ENCODE data around the gene TMEM115. TPM values are rescaled to one million over a fixed set of nuclear protein-coding genes. Genes with fewer than 3 reads are reported as not detected.

The TMEM115 gene
- total and polyA plus RNA-seq, 2 of the 4 experiments (the other 2 are of a cell fraction) = 35.3 to 47.3 TPM

DNA sequence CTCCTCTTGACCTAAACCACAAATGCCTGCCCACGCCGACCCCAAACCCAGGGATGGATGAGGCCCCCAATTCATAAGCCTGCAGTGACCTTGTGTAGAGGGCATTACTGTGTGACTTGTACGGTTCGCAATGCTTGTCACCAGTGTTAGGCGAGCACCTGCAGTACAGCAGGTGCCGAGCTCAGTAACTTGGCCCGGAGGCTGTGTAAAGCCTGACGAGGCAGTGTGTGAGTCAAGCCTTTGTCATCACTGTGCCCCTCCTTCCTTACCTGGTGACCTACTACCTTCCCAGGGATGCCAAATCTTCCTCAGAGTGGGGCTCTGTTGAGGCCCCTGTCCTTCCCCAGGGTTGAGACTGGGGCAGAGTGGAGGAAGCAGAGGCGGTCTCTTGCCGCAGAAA is 37.2 kb upstream of the TMEM115 start:
- H3K23ac ChIP-seq (ENCODE audit: low read depth, low read length) = no peak overlapping the region
- BruUV-seq (replicated peaks) = no TSS peak
- no peak overlapping the region for H3K27ac ChIP-seq (ENCODE audit: insufficient read depth, low read length)
- no peak overlapping the region for H3K4me3 ChIP-seq (ENCODE audit: insufficient read depth, low read depth, low read length)
- H2BK15ac ChIP-seq (ENCODE audit: low read depth, low read length) = no peak overlapping the region
- no peak overlapping the region for H4K5ac ChIP-seq (ENCODE audit: low read depth, low read length)
- in situ Hi-C loops (cut with MboI; ENCODE audit: low sequenced_read_pairs) (no loop called here), dilution Hi-C loops (cut with HindIII; ENCODE audit: low sequenced_read_pairs, unreplicated experiment) (no loop called here), intact Hi-C loops (cut with micrococcal nuclease) (no loop called here)
- 90% methylated on average over 5 of the region's 10 CpGs; no CpG with 5 or more reads in 1 of the 2 experiments for WGBS, 2 experiments (ENCODE audit: extremely low coverage in 2 of 2, insufficient read length in 1 of 2)
- H3K79me1 ChIP-seq (ENCODE audit: low read depth in 1 of 2, low read length in 2 of 2) = no peaks in the 10 kb centered on the region
- no peak overlapping the region for H4K91ac ChIP-seq (ENCODE audit: insufficient read depth, low read depth, low read length)
- DNase-seq (no peak), ATAC-seq (ENCODE audit: low read depth) (no peak)
- no peak overlapping the region for H2BK5ac ChIP-seq (ENCODE audit: low read depth, low read length, poor library complexity, severe bottlenecking)
- H3K18ac ChIP-seq (ENCODE audit: low read depth, low read length) = no peak overlapping the region
- ChIA-PET CTCF (no interaction called here), POLR2A (ENCODE audit: unreplicated experiment) (no interaction called here)
- no peak overlapping the region for H3K9ac ChIP-seq (ENCODE audit: low read depth, low read length)
- no peak overlapping the region for H2AFZ ChIP-seq (replicated peaks; ENCODE audit: low read length, poor library complexity)
- no peaks in the 10 kb centered on the region for H3K9me3 ChIP-seq (ENCODE audit: control insufficient read depth, insufficient read depth, low read length)
- no peak overlapping the region for H4K8ac ChIP-seq (ENCODE audit: low read depth in 2 of 2, low read length in 2 of 2)
- TF ChIP-seq CTCF (conservative IDR thresholded peaks at IDR 0.05; ENCODE audit: low read depth, low read length) (no peak), MXI1 (IDR thresholded peaks at IDR 0.05; ENCODE audit: borderline replicate concordance, low read depth, low read length) (no peak), NFE2L2 (IDR thresholded peaks at IDR 0.05; ENCODE audit: low read depth, low read length) (no peak), CHD1 (IDR thresholded peaks at IDR 0.05; ENCODE audit: low read depth, low read length) (no peak), SMC3 (IDR thresholded peaks at IDR 0.05; ENCODE audit: low read depth, low read length) (no peak), RCOR1 (IDR thresholded peaks at IDR 0.05; ENCODE audit: insufficient replicate concordance, low read length) (no peak), FOS (IDR thresholded peaks at IDR 0.05; ENCODE audit: low read depth, low read length) (no peak), BHLHE40 (IDR thresholded peaks at IDR 0.05; ENCODE audit: low read depth, low read length) (no peak), MAFK (IDR thresholded peaks at IDR 0.05; ENCODE audit: low read depth, low read length) (no peak), CEBPB (IDR thresholded peaks at IDR 0.05; ENCODE audit: low read depth, low read length) (no peak), RAD21 (IDR thresholded peaks at IDR 0.05; ENCODE audit: low read length) (no peak), USF2 (IDR thresholded peaks at IDR 0.05; ENCODE audit: low read depth, low read length) (no peak), MAZ (IDR thresholded peaks at IDR 0.05; ENCODE audit: borderline replicate concordance, low read depth, low read length) (no peak), POLR2A (IDR thresholded peaks at IDR 0.05; ENCODE audit: low read depth, low read length) (no peak), RFX5 (IDR thresholded peaks at IDR 0.05; ENCODE audit: low read depth, low read length) (no peak)
- TF ChIP-seq, protein P1, sequence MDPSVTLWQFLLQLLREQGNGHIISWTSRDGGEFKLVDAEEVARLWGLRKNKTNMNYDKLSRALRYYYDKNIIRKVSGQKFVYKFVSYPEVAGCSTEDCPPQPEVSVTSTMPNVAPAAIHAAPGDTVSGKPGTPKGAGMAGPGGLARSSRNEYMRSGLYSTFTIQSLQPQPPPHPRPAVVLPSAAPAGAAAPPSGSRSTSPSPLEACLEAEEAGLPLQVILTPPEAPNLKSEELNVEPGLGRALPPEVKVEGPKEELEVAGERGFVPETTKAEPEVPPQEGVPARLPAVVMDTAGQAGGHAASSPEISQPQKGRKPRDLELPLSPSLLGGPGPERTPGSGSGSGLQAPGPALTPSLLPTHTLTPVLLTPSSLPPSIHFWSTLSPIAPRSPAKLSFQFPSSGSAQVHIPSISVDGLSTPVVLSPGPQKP (IDR thresholded peaks at IDR 0.05; ENCODE audit: borderline replicate concordance, low read depth, low read length) = no peak
- H3K4me2 ChIP-seq (ENCODE audit: low read depth, low read length) = no peak overlapping the region
- H2AK9ac ChIP-seq (replicated peaks; ENCODE audit: low read depth, low read length, poor library complexity) = no peak overlapping the region
- H4K20me1 ChIP-seq (ENCODE audit: insufficient read depth, low read length) = no peaks in the 10 kb centered on the region
- no peak overlapping the region for H2BK20ac ChIP-seq (ENCODE audit: low read depth, low read length)
- no peaks in the 10 kb centered on the region for H3K4me1 ChIP-seq (ENCODE audit: control insufficient read depth, insufficient read depth, low read length)
- no peak overlapping the region for H2AK5ac ChIP-seq (ENCODE audit: low read depth, low read length)
- H3K9me1 ChIP-seq (ENCODE audit: insufficient read depth, low read length) = no peaks in the 10 kb centered on the region; the same call in 1 of the 2 replicates
- no peak overlapping the region for H3K4ac ChIP-seq (ENCODE audit: low read depth, low read length)
- no peak overlapping the region for H3K56ac ChIP-seq (ENCODE audit: extremely low read depth, insufficient read depth, low read length)
- H3K14ac ChIP-seq (replicated peaks; ENCODE audit: low read depth, low read length) = no peak overlapping the region
- H2BK120ac ChIP-seq (ENCODE audit: low read depth, low read length) = no peak overlapping the region
- H3K36me3 ChIP-seq (ENCODE audit: control insufficient read depth, insufficient read depth, low read length) = no peaks in the 10 kb centered on the region
- peaks cover 56% of the 10 kb centered on the region for H3K27me3 ChIP-seq (ENCODE audit: control insufficient read depth, insufficient read depth, low read length)
